Stomach (tissue), 9 donors: ENCODE data around the gene RPS25. TPM values are rescaled to one million over a fixed set of nuclear protein-coding genes. Genes with fewer than 3 reads are reported as not detected.
"Not testable (repeated sequence)": the region's sequence is repeated elsewhere in the genome, so short reads cannot be mapped to it uniquely, and the experiment has no call there.

Experiments used
- DNase-seq, 2 donors: peaks; one replicate each; pipeline versions ENCODE4 v3.0.0 to v3.0.0-alpha.2; 2013 to 2019
- H3K27ac ChIP-seq, 5 donors: fragments of 200-600 bp in 4 of 5; sonication (generic) in 4 of 5; one replicate each; pipeline ENCODE4 v1.5.1; 2013 to 2019; ENCODE audit warnings: mild to moderate bottlenecking in 1 of 5, moderate library complexity in 1 of 5
- H3K27me3 ChIP-seq, 3 donors: fragments of 200-600 bp; sonication (generic); one replicate each; pipeline ENCODE4 v1.5.1; 2017 to 2019; ENCODE audit warnings: mixed run types in 1 of 3
- H3K36me3 ChIP-seq, 4 donors: fragments of 200-600 bp; sonication (generic); 1 replicate in 3 of 4; 2 replicates in 1 of 4; pipeline ENCODE4 v1.5.1; 2016 to 2019
- H3K4me1 ChIP-seq, 4 donors: fragments of 200-600 bp; sonication (generic); one replicate each; pipeline ENCODE4 v1.5.1; 2016 to 2019
- H3K4me3 ChIP-seq, 4 donors: fragments of 200-600 bp; sonication (generic) in 3 of 4; one replicate each; pipeline ENCODE4 v1.5.1; 2016 to 2019; ENCODE audit warnings: mild to moderate bottlenecking in 1 of 4
- H3K9me3 ChIP-seq, 4 donors: fragments of 200-600 bp; sonication (generic); one replicate each; pipeline ENCODE4 v1.5.1; 2016 to 2019
- EP300 ChIP-seq: sonication (generic); formaldehyde crosslinking; IDR thresholded peaks from one replicate; pipeline ENCODE4 v1.6.1; 2017; ENCODE audit warnings: antibody characterized with exemption
- POLR2A ChIP-seq, 4 donors: fragments of 450-650 bp; IDR thresholded peaks; one replicate each; pipeline ENCODE4 v1.6.1; 2016; ENCODE audit warnings: antibody characterized with exemption in 4 of 4, control low read depth in 2 of 4, mild to moderate bottlenecking in 1 of 4, moderate library complexity in 1 of 4
- POLR2AphosphoS5 ChIP-seq, 3 donors: sonication (generic); formaldehyde crosslinking; IDR thresholded peaks; one replicate each; pipeline ENCODE4 v1.6.1; 2016; ENCODE audit warnings: antibody characterized with exemption in 3 of 3
- WGBS, 5 donors: extraction: QIAGEN DNeasy Blood & Tissue Kit in 3 of 5; methylation state at CpG; one replicate each; pipeline versions ENCODE4 v1.1.5 to v1.1.7; 2013 to 2018; 5-methylcytosine and 5-hydroxymethylcytosine counted together
- intact Hi-C: fragments of 100-400 bp; cut with DNase I; formaldehyde crosslinking; loops from one replicate; pipeline ENCODE4 v1.15.1; 2023; ENCODE audit warnings: low total_unique reads
- polyA plus RNA-seq, 3 donors: library from polyadenylated mRNA; stranded (reverse); fragments of 200-250 nt; gene quantifications; one replicate each; pipeline ENCODE4 v1.2.3, GENCODE V29; 2013
- total RNA-seq, 5 donors: library from RNA; depleted of rRNA; stranded (reverse); fragments of >200 nt; gene quantifications; one replicate each; pipeline versions ENCODE4 v1.1.0 to v1.2.3, GENCODE V29; 2014 to 2016
- TF ChIP-seq, protein P1 (sequence below), 7 experiments: fragments of 450-650 bp in 4 of 7; fragments of 200-600 bp in 3 of 7; sonication (generic) in 3 of 7; IDR thresholded peaks; one replicate each; pipeline ENCODE4 v1.5.1; 2016 to 2019; ENCODE audit warnings: antibody characterized with exemption in 7 of 7, control low read depth in 2 of 7, mild to moderate bottlenecking in 1 of 7
- donor health status: healthy with polysubstance abuse.
- donor health status: Bipolar disorder and iron deficiency.
- donor health status: healthy.

RPS25 gene
- total and polyA plus RNA-seq, 8 donors: 157 to 3,218 (median 2,172) TPM

DNA sequence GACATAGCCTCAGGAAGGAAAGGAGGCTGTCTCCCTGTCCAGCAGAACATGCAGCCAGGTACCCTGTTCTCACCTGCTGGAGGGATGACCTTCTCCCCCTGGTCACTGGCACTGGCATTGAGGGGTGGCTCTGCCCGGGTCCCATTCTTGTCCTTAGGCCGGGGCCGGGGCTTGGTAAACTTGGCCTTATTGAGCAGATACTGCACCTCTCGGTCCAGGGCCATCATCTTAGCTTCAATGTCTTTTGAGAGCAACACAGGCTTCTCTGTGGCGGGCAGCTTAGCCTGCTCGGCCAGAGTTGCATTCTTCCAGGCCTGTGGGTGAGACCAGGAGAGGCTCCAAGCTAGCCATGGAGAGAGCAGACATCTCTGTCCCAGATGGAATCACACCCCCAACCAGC lies 28.3 kb upstream of the RPS25 start:
- H3K27ac ChIP-seq: no peak overlapping the region
- H3K27me3 ChIP-seq: no peaks in the 10 kb centered on the region
- H3K4me3 ChIP-seq: no peak overlapping the region
- peaks cover 63 to 75% (median 73%) of the 10 kb centered on the region in 4 donors for H3K36me3 ChIP-seq
- no peak for DNase-seq
- 85 to 98% (median 94%) methylated on average over 3 to 6 of the region's 6 CpGs for whole genome bisulfite sequencing, 5 donors
- no peaks in the 10 kb centered on the region for H3K9me3 ChIP-seq
- intact Hi-C loops: no loop called here
- TF ChIP-seq, protein P1, sequence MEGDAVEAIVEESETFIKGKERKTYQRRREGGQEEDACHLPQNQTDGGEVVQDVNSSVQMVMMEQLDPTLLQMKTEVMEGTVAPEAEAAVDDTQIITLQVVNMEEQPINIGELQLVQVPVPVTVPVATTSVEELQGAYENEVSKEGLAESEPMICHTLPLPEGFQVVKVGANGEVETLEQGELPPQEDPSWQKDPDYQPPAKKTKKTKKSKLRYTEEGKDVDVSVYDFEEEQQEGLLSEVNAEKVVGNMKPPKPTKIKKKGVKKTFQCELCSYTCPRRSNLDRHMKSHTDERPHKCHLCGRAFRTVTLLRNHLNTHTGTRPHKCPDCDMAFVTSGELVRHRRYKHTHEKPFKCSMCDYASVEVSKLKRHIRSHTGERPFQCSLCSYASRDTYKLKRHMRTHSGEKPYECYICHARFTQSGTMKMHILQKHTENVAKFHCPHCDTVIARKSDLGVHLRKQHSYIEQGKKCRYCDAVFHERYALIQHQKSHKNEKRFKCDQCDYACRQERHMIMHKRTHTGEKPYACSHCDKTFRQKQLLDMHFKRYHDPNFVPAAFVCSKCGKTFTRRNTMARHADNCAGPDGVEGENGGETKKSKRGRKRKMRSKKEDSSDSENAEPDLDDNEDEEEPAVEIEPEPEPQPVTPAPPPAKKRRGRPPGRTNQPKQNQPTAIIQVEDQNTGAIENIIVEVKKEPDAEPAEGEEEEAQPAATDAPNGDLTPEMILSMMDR (IDR thresholded peaks at IDR 0.05): no peak
- no peak for TF ChIP-seq EP300
- TF ChIP-seq POLR2A (IDR thresholded peaks at IDR 0.05): no peak
- TF ChIP-seq POLR2AphosphoS5 (IDR thresholded peaks at IDR 0.05): no peak
- H3K4me1 ChIP-seq: no peaks in the 10 kb centered on the region

DNA sequence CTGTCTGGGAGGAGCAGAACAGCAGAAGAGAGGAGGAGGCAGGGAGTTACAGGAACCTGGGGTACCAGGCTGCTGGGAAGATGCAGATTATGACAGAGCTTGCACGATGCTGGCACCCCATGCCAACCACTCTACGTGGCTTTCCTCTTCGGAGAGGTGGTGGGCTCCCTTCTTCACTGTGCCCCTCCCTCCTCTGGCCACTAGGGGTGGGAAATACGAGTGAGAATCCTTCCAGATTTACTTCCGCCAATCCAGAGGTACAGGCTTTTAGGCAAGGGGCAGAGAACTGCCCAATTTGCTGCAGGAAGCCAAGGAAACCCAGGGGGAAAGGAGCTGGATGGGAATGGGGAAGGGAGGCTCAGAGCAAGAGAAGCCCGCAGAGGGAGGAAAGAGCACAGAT lies 26.6 kb upstream of the RPS25 start:
- Histone ChIP-seq H3K4me1 (no peaks in the 10 kb centered on the region), H3K27me3 (no peaks in the 10 kb centered on the region), H3K9me3 (no peaks in the 10 kb centered on the region), H3K36me3 (peaks cover 50 to 58% (median 55%) of the 10 kb centered on the region in 4 donors), H3K4me3 (no peak overlapping the region), H3K27ac (no peak overlapping the region)
- 68 to 81% (median 76%) methylated on average over 6 of the region's 6 CpGs for WGBS, 5 donors
- intact Hi-C loops: no loop called here
- no peak for DNase-seq
- TF ChIP-seq, protein P1 (IDR thresholded peaks at IDR 0.05): no peak
- TF ChIP-seq EP300 (no peak), POLR2AphosphoS5 (IDR thresholded peaks at IDR 0.05) (no peak), POLR2A (IDR thresholded peaks at IDR 0.05) (no peak)

DNA sequence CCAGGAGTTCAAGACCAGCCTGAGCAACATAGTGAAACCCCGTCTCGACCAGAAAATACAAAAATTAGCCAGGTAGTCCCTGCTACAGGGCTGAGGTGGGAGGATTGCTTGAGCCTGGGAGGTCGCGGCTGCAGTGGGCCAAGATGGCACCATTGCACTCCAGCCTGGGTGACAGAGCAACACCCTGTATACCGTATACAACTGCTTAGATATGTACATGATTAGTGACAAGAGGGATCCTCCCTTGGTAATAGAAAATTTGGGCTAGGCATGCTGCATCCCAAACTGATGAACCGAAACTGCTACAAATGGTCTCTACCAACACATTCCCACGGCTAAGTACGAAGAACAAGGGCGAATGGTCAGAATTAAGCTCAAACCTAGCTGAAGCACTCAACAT lies 24.8 kb upstream of the RPS25 start:
- Histone ChIP-seq H3K27me3 (no peaks in the 10 kb centered on the region), H3K36me3 (peaks cover 32 to 40% (median 38%) of the 10 kb centered on the region in 4 donors), H3K27ac (no peak overlapping the region), H3K4me3 (no peak overlapping the region), H3K9me3 (no peaks in the 10 kb centered on the region), H3K4me1 (no peaks in the 10 kb centered on the region)
- no peak for DNase-seq
- intact Hi-C loops: no loop called here
- WGBS, 5 donors: 84 to 94% (median 91%) methylated on average over 9 of the region's 9 CpGs
- TF ChIP-seq, protein P1 (IDR thresholded peaks at IDR 0.05): no peak
- TF ChIP-seq POLR2A (IDR thresholded peaks at IDR 0.05) (no peak), POLR2AphosphoS5 (IDR thresholded peaks at IDR 0.05) (no peak), EP300 (no peak)

DNA sequence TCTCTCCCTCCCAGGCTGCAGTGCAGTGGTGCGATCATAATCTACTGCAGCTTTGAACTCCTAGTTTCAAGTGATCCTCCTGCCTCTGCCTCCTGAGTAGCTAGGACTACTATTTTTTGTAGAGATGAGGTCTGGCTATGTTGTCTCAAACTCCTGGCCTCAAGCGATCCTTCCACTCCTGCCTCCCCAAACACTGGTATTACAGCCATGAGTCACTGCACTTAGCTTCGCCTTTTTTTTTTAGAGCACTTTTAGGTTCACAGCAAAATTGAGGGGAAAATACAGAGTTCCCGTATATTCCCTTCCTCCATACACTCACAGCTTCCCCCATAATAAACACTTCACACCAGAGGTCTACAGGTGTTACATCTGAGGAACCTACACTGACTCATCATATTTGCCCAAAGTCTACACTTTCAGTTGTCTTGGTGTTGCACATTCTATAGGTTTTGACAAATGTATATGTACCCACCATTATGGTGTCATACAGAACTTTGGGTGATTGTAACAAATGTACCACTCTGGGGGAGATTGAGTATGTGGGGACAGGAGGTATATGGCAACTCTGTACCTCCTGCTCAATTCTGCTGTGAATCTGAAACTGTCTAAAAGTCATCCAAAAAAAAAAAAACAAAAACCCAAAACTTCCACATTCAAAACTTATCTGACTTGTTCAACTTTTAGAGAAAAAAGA lies 23.8 kb upstream of the RPS25 start:
- no peak for DNase-seq
- TF ChIP-seq POLR2AphosphoS5 (IDR thresholded peaks at IDR 0.05): no peak
- TF ChIP-seq POLR2A (IDR thresholded peaks at IDR 0.05): no peak
- TF ChIP-seq, protein P1 (IDR thresholded peaks at IDR 0.05): no peak
- TF ChIP-seq EP300: no peak

DNA sequence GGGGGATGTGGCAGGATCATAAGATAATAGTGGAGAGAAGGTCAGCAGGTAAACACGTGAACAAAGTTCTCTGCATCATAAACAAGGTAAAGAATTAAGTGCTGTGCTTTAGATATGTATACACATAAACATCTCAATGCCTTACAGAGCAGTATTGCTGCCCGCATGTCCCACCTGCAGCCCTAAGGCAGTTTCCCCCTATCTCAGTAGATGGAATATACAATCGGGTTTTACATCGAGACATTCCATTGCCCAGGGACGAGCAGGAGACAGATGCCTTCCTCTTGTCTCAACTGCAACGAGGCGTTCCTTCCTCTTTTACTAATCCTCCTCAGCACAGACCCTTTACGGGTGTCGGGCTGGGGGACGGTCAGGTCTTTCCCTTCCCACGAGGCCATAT lies 21.3 kb upstream of the RPS25 start:
- WGBS, 5 donors: 37 to 45% (median 40%) methylated on average over 6 to 11 of the region's 11 CpGs
- H3K9me3 ChIP-seq, intact Hi-C loops, H3K27ac ChIP-seq, H3K4me3 ChIP-seq, H3K27me3 ChIP-seq, DNase-seq, H3K36me3 ChIP-seq, H3K4me1 ChIP-seq: not testable (repeated sequence)

More for the DNA sequence above, 23.8 kb upstream of the RPS25 start:
- intact Hi-C loops: no loop called here
- H3K4me1 ChIP-seq: no peaks in the 10 kb centered on the region
- H3K36me3 ChIP-seq: peaks cover 22 to 31% (median 28%) of the 10 kb centered on the region in 4 donors
- no peak overlapping the region for H3K27ac ChIP-seq
- H3K4me3 ChIP-seq: no peak overlapping the region
- WGBS, 5 donors: 89 to 93% (median 90%) methylated on average over 4 of the region's 4 CpGs
- no peaks in the 10 kb centered on the region for H3K27me3 ChIP-seq
- no peaks in the 10 kb centered on the region for H3K9me3 ChIP-seq
